SK-N-SH treated with all-trans-retinoic acid at 6 μM for 48 hours (cell line): ENCODE results near the gene NAA20.

Experiments used
- ATAC-seq: fragments of 200-7000 bp; cut with Tn5 transposase; 3 replicates; pipeline ENCODE4 v1.9.1; 2020; ENCODE audit warnings: mild to moderate bottlenecking, moderate library complexity
- ARNTL ChIP-seq: fragments of 450-650 bp; formaldehyde crosslinking; IDR thresholded peaks from 2 replicates; pipeline ENCODE4 v1.5.0; 2020; ENCODE audit warnings: low read depth, mild to moderate bottlenecking, moderate library complexity, borderline replicate concordance
- BACH2 ChIP-seq: fragments of 250-450 bp; sonication (Bioruptor Pico); IDR thresholded peaks from 2 replicates; pipeline ENCODE4 v1.9.0; 2021; ENCODE audit warnings: mild to moderate bottlenecking, borderline replicate concordance
- CSDC2 ChIP-seq: fragments of 250-450 bp; sonication (Bioruptor Pico); IDR thresholded peaks from 2 replicates; pipeline ENCODE4 v1.5.0; 2020; ENCODE audit warnings: mild to moderate bottlenecking, moderate library complexity
- ESRRG ChIP-seq: fragments of 250-450 bp; sonication (Bioruptor Pico); IDR thresholded peaks from 2 replicates; pipeline ENCODE4 v1.6.1; 2021; ENCODE audit warnings: mild to moderate bottlenecking
- GLIS3 ChIP-seq: fragments of 250-450 bp; sonication (Bioruptor Pico); IDR thresholded peaks from 2 replicates; pipeline ENCODE4 v1.5.0; 2020; ENCODE audit warnings: mild to moderate bottlenecking, moderate library complexity
- ISL1 ChIP-seq: fragments of 250-450 bp; sonication (Bioruptor Pico); IDR thresholded peaks from 2 replicates; pipeline ENCODE4 v2.1.2; 2022; ENCODE audit warnings: mild to moderate bottlenecking, moderate library complexity
- OSR1 ChIP-seq: fragments of 250-450 bp; sonication (Bioruptor Pico); IDR thresholded peaks from 2 replicates; pipeline ENCODE4 v1.8.0; 2022; ENCODE audit warnings: moderate library complexity, mild to moderate bottlenecking, inconsistent platforms
- PPARA ChIP-seq: fragments of 250-450 bp; sonication (Bioruptor Pico); IDR thresholded peaks from 2 replicates; pipeline ENCODE4 v1.5.0; 2020; ENCODE audit warnings: mild to moderate bottlenecking, borderline replicate concordance
- RARB ChIP-seq: fragments of 250-450 bp; sonication (Bioruptor Pico); IDR thresholded peaks from 2 replicates; pipeline ENCODE4 v1.8.0; 2021; ENCODE audit warnings: mild to moderate bottlenecking, moderate library complexity
- TCF4 ChIP-seq: fragments of 250-450 bp; sonication (Bioruptor Pico); IDR thresholded peaks from 2 replicates; pipeline ENCODE4 v1.8.0; 2021; ENCODE audit warnings: mild to moderate bottlenecking, moderate library complexity, borderline replicate concordance
- ZC3H10 ChIP-seq: fragments of 250-450 bp; sonication (Bioruptor Pico); IDR thresholded peaks from 2 replicates; pipeline ENCODE4 v1.5.1; 2021; ENCODE audit warnings: mild to moderate bottlenecking, moderate library complexity
- ZFP3 ChIP-seq: fragments of 250-450 bp; sonication (Bioruptor Pico); IDR thresholded peaks from 2 replicates; pipeline ENCODE4 v1.5.0; 2020; ENCODE audit warnings: mild to moderate bottlenecking, moderate library complexity
- ZFP30 ChIP-seq: fragments of 450-650 bp; formaldehyde crosslinking; IDR thresholded peaks from 2 replicates; pipeline ENCODE4 v1.5.0; 2022; ENCODE audit warnings: mild to moderate bottlenecking, moderate library complexity
- ZNF565 ChIP-seq: fragments of 450-650 bp; formaldehyde crosslinking; conservative IDR thresholded peaks from 2 replicates; pipeline ENCODE4 v1.5.0; 2020; ENCODE audit warnings: low read depth, mild to moderate bottlenecking, moderate library complexity
- ZNF70 ChIP-seq: fragments of 450-650 bp; formaldehyde crosslinking; IDR thresholded peaks from 2 replicates; pipeline ENCODE4 v1.5.0; 2020; ENCODE audit warnings: mild to moderate bottlenecking, moderate library complexity
- ZNF8 ChIP-seq: fragments of 450-650 bp; formaldehyde crosslinking; IDR thresholded peaks from 2 replicates; pipeline ENCODE4 v1.5.0; 2020; ENCODE audit warnings: mild to moderate bottlenecking, moderate library complexity
- TF ChIP-seq, protein P1 (sequence below): fragments of 250-450 bp; sonication (Bioruptor Pico); IDR thresholded peaks from 2 replicates; pipeline ENCODE4 v1.8.0; 2020; ENCODE audit warnings: mild to moderate bottlenecking, moderate library complexity, borderline replicate concordance
- TF ChIP-seq, protein P2 (sequence below): fragments of 250-450 bp; sonication (Bioruptor Pico); IDR thresholded peaks from 2 replicates; pipeline ENCODE4 v1.8.0; 2021; ENCODE audit warnings: low read depth, mild to moderate bottlenecking, moderate library complexity, borderline replicate concordance
- TF ChIP-seq, protein P3 (sequence below): fragments of 250-450 bp; sonication (Bioruptor Pico); IDR thresholded peaks from 2 replicates; pipeline ENCODE4 v1.5.1; 2021; ENCODE audit warnings: mild to moderate bottlenecking, moderate library complexity
- TF ChIP-seq, protein P4 (sequence below): fragments of 250-450 bp; sonication (Bioruptor Pico); IDR thresholded peaks from 2 replicates; pipeline ENCODE4 v1.5.1; 2020; ENCODE audit warnings: low read depth, mild to moderate bottlenecking, moderate library complexity
- TF ChIP-seq, protein P5 (sequence below): fragments of 250-450 bp; sonication (Bioruptor Pico); IDR thresholded peaks from 2 replicates; pipeline ENCODE4 v1.5.0; 2020; ENCODE audit warnings: mild to moderate bottlenecking, moderate library complexity

NAA20 gene

DNA sequence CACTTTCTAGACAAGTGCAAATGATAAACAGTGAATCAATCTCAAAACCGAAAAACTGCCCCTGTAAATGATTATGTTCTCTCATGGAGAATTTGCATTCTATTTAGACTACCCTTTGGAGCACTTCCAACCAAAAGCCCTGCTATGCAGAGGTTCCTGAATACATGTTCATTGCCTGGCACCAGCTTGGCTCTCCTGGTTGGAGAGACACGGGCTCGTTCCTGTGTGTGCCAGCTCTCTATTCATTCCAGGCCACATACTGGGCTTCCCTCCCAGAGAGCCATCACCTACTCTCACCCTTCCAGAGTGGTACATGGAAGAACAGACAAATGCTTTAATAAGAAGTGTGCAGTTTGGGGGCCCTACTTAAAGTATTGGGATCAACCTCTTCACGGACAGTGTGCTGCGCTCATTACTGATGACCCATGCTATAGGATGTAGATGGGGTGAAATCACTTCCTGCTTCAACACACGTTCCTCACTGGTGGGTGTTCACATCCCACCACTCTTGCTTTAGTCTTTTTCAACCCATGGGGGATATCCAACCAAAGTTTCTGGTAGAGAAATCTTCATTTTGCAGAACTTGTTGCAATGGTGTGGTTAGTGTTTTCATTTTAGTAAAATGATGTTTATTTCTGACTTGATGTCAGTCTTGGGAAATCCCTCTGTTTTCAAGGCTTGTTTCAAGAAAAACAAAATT is 38.5 kb upstream of the NAA20 start (continued):
- TF ChIP-seq, protein P1, sequence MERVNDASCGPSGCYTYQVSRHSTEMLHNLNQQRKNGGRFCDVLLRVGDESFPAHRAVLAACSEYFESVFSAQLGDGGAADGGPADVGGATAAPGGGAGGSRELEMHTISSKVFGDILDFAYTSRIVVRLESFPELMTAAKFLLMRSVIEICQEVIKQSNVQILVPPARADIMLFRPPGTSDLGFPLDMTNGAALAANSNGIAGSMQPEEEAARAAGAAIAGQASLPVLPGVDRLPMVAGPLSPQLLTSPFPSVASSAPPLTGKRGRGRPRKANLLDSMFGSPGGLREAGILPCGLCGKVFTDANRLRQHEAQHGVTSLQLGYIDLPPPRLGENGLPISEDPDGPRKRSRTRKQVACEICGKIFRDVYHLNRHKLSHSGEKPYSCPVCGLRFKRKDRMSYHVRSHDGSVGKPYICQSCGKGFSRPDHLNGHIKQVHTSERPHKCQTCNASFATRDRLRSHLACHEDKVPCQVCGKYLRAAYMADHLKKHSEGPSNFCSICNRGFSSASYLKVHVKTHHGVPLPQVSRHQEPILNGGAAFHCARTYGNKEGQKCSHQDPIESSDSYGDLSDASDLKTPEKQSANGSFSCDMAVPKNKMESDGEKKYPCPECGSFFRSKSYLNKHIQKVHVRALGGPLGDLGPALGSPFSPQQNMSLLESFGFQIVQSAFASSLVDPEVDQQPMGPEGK (CRISPR knock-in tag), result no peak
- TF ChIP-seq ZNF8, result no peak

DNA sequence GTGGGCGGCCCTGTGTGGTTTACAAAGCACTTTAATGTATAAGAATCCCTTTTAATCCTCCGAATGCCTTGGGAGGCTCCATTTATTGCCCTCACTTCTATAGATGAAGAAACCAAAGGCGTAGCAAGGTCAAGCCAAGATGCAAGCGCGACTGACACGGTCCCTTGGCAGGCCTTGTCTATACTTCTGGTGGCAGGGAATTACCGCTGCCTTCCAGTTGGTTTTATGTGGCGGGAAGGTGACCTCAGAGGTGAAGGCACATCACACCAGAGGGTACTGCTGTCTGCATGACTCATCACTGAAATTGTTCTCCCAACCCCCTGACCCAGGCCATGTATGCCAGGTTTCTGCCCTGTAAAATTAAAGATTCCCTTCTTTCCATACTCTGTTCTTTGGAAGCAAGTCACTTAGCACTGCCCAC is 36.1 kb upstream of the NAA20 start:
- peak; percentile 39 for ATAC-seq
- TF ChIP-seq, protein P2, sequence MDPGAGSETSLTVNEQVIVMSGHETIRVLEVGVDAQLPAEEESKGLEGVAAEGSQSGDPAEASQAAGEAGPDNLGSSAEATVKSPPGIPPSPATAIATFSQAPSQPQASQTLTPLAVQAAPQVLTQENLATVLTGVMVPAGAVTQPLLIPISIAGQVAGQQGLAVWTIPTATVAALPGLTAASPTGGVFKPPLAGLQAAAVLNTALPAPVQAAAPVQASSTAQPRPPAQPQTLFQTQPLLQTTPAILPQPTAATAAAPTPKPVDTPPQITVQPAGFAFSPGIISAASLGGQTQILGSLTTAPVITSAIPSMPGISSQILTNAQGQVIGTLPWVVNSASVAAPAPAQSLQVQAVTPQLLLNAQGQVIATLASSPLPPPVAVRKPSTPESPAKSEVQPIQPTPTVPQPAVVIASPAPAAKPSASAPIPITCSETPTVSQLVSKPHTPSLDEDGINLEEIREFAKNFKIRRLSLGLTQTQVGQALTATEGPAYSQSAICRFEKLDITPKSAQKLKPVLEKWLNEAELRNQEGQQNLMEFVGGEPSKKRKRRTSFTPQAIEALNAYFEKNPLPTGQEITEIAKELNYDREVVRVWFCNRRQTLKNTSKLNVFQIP, result no peak
- TF ChIP-seq ESRRG (CRISPR knock-in tag) (no peak), ZC3H10 (CRISPR knock-in tag) (no peak), ZFP30 (no peak), OSR1 (no peak), TCF4 (CRISPR knock-in tag) (no peak), GLIS3 (CRISPR knock-in tag) (no peak), ZNF70 (no peak)
- TF ChIP-seq, protein P3, sequence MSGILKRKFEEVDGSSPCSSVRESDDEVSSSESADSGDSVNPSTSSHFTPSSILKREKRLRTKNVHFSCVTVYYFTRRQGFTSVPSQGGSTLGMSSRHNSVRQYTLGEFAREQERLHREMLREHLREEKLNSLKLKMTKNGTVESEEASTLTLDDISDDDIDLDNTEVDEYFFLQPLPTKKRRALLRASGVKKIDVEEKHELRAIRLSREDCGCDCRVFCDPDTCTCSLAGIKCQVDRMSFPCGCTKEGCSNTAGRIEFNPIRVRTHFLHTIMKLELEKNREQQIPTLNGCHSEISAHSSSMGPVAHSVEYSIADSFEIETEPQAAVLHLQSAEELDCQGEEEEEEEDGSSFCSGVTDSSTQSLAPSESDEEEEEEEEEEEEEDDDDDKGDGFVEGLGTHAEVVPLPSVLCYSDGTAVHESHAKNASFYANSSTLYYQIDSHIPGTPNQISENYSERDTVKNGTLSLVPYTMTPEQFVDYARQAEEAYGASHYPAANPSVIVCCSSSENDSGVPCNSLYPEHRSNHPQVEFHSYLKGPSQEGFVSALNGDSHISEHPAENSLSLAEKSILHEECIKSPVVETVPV (CRISPR knock-in tag), result no peak

DNA sequence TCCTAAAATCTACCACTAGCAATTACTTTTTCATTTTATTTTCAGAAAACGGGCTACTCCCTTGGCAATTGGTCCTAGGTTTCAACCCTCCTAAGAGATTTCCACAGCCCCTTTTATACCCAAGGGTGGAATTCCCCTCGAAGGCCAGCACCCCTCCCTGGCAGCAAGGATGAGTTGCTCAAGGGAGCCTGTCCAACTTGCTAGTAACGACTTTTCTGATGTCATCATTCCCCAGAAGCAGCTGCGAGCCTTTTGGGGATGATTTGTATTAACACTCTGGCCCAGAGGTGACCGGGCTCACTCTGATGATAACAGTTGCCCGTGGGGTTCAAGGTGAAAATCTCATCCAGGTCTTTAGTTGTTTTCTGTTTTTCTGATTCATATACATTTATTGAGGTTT is 30.7 kb upstream of the NAA20 start:
- ATAC-seq, result peak; percentile 43
- TF ChIP-seq, protein P4, sequence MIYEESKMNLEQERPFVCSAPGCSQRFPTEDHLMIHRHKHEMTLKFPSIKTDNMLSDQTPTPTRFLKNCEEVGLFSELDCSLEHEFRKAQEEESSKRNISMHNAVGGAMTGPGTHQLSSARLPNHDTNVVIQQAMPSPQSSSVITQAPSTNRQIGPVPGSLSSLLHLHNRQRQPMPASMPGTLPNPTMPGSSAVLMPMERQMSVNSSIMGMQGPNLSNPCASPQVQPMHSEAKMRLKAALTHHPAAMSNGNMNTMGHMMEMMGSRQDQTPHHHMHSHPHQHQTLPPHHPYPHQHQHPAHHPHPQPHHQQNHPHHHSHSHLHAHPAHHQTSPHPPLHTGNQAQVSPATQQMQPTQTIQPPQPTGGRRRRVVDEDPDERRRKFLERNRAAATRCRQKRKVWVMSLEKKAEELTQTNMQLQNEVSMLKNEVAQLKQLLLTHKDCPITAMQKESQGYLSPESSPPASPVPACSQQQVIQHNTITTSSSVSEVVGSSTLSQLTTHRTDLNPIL (CRISPR knock-in tag), result no peak
- no peak for TF ChIP-seq OSR1
- TF ChIP-seq ZNF8, result no peak
- no peak for TF ChIP-seq ISL1 (CRISPR knock-in tag)
- TF ChIP-seq, protein P5, sequence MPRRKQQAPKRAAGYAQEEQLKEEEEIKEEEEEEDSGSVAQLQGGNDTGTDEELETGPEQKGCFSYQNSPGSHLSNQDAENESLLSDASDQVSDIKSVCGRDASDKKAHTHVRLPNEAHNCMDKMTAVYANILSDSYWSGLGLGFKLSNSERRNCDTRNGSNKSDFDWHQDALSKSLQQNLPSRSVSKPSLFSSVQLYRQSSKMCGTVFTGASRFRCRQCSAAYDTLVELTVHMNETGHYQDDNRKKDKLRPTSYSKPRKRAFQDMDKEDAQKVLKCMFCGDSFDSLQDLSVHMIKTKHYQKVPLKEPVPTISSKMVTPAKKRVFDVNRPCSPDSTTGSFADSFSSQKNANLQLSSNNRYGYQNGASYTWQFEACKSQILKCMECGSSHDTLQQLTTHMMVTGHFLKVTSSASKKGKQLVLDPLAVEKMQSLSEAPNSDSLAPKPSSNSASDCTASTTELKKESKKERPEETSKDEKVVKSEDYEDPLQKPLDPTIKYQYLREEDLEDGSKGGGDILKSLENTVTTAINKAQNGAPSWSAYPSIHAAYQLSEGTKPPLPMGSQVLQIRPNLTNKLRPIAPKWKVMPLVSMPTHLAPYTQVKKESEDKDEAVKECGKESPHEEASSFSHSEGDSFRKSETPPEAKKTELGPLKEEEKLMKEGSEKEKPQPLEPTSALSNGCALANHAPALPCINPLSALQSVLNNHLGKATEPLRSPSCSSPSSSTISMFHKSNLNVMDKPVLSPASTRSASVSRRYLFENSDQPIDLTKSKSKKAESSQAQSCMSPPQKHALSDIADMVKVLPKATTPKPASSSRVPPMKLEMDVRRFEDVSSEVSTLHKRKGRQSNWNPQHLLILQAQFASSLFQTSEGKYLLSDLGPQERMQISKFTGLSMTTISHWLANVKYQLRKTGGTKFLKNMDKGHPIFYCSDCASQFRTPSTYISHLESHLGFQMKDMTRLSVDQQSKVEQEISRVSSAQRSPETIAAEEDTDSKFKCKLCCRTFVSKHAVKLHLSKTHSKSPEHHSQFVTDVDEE, result no peak
- TF ChIP-seq ZFP3, result no peak
- no peak for TF ChIP-seq RARB (CRISPR knock-in tag)
- no peak for TF ChIP-seq ZNF70
- no peak for TF ChIP-seq CSDC2
- TF ChIP-seq ARNTL, result no peak
- TF ChIP-seq, protein P3 (CRISPR knock-in tag), result no peak
- TF ChIP-seq PPARA (CRISPR knock-in tag), result no peak
- no peak for TF ChIP-seq ESRRG (CRISPR knock-in tag)
- TF ChIP-seq, protein P2, result no peak
- no peak for TF ChIP-seq ZNF565 (CRISPR knock-in tag)
- TF ChIP-seq BACH2 (CRISPR knock-in tag), result no peak
- no peak for TF ChIP-seq ZC3H10 (CRISPR knock-in tag)
